ENCODE results near the gene DUX4. TPM values are rescaled to one million over a fixed set of nuclear protein-coding genes. Genes with fewer than 3 reads are reported as not detected.
"Not testable (repeated sequence)": the region's sequence is repeated elsewhere in the genome, so short reads cannot be mapped to it uniquely, and the experiment has no call there.

The DUX4 gene
- total RNA-seq: not detected

- ATAC-seq; DNase-seq (ENCODE audit: low spot score): not testable (repeated sequence)
These were observed at the start of gene DUX4 for GRCh38 chr4:190173428-190173827. TSS of gene DUX4 (plus strand) at chr4:190173774. CDS start at chr4:190173774, 0 bp downstream.

DNA sequence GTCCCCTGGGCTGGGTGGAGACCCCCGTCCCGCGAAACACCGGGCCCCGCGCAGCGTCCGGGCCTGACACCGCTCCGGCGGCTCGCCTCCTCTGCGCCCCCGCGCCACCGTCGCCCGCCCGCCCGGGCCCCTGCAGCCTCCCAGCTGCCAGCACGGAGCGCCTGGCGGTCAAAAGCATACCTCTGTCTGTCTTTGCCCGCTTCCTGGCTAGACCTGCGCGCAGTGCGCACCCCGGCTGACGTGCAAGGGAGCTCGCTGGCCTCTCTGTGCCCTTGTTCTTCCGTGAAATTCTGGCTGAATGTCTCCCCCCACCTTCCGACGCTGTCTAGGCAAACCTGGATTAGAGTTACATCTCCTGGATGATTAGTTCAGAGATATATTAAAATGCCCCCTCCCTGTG is 1.9 kb downstream of the DUX4 start:
- DNase-seq (ENCODE audit: low spot score): not testable (repeated sequence)

GRCh38 chr4:190177727-190178605 is 4.4 kb downstream of the DUX4 start:
- ATAC-seq (peak; percentile 61), DNase-seq (ENCODE audit: low spot score) (peak; percentile 47)

More for the DNA sequence above, 1.9 kb downstream of the DUX4 start:
- not testable (repeated sequence) for ATAC-seq

DNA sequence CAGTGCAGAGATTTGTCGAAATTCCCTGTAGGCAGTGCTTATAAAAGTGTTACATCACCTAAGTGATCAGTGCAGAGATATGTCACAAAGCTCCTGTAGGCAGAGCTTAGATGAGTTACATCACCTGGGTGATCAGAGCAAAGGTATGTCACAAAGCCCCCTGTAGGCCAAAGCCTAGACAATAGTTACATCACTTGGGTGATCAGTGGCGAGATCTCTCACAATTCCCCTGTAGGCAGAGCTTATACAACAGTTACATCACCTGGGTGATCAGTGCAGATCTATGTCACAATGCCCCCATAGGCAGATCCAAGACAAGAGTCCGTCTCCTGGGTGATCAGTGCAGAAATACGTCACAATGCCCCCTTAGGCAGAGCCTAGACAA is 5.0 kb downstream of the DUX4 start:
- peak; percentile 17 for ATAC-seq
- DNase-seq (ENCODE audit: low spot score): not testable (repeated sequence)

GRCh38 chr4:190179030-190179739 is 5.6 kb downstream of the DUX4 start:
- not testable (repeated sequence) for DNase-seq (ENCODE audit: low spot score)
- ATAC-seq: peak; percentile 70

DNA sequence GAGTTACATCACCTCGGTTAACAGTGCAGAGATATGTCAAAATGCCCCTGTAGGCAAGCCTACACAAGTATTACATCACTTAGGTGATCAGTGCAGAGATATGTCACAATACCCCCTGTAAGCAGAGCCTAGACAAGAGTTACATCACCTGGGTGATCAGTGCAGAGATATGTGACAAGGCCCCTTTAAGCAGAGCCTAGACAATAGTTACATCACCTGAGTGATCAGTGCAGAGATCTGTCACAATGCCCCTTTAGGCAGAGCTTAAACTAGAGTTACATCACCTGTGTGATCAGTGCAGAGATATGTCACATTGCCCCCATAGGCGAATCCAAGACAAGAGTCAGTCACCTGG is 6.1 kb downstream of the DUX4 start:
- ATAC-seq: peak; percentile 40
- DNase-seq (ENCODE audit: low spot score): not testable (repeated sequence)

DNA sequence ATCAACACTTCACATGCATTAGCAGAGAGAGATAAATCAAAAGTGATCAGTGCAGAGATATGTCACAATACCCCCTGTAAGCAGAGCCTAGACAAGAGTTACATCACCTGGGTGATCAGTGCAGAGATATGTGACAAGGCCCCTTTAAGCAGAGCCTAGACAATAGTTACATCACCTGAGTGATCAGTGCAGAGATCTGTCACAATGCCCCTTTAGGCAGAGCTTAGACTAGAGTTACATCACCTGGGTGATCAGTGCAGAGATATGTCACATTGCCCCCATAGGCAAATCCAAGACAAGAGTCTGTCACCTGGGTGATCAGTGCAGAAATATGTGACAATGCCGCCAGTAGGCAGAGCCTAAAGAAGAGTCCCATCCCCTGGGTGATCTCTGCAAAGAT is 7.4 kb downstream of the DUX4 start:
- peak; percentile 9 for ATAC-seq
- DNase-seq (ENCODE audit: low spot score): not testable (repeated sequence)

DNA sequence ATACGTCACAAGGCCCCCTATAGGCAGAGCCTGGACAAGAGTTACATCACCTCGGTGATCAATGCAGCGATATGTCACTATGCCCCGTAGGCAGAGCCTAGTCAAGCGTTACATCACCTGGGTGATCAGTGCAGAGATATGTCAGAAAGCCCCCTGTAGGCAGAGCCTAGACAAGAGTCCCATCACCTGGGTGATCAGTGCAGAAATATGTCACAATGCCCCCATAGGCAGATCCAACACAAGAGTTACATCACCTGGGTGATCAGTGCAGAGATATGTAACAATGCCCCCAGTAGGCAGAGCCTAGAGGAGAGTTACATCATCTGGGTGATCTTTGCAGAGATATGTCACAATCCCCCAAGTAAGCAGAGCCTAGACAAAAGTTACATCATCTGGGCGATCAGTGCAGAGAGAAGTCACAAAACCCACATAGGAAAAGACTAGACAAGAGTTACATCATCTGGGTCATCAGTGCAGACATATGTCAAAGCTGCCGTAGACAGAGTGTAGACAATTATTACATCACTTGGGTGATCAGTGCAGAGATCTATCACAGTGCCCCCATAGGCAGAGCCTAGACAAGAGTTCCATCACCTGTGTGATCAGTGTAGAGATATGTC is 8.0 kb downstream of the DUX4 start:
- peak; percentile 48 for DNase-seq (ENCODE audit: low spot score)
- not testable (repeated sequence) for ATAC-seq

- DNase-seq (ENCODE audit: low spot score): peak; percentile 51
- ATAC-seq: not testable (repeated sequence)
These were observed 29.9 kb downstream of the DUX4 start for GRCh38 chr4:190203510-190203909.

Other genes with a start within 250 kb of the DUX4 start
- 11.8 TPM for gene FRG1, start 232.9 kb upstream of the DUX4 start, total RNA-seq
- gene FRG2, start 146.5 kb upstream of the DUX4 start, total RNA-seq: not detected
- not detected for gene DBET, start 109.3 kb upstream of the DUX4 start, total RNA-seq